ENCODE results near the gene STXBP3.

Gene STXBP3

GRCh38 chr1:108712606-108713150 is 33.8 kb upstream of the STXBP3 start, which contains the start of gene FNDC7:
TSS of gene FNDC7 (plus strand) at chr1:108712908. CDS start at chr1:108712934, 26 bp downstream.
- Histone ChIP-seq H3K27ac (no peak within 1 kb of the TSS), H3K4me1 (no peaks in the 10 kb centered on the region), H3K36me3 (ENCODE audit: control insufficient read depth, insufficient read depth, low read length) (no peaks in the 10 kb centered on the region), H3K9me3 (ENCODE audit: control insufficient read depth, low read length) (no peaks in the 10 kb centered on the region), H3K4me3 (ENCODE audit: low read depth, low read length) (no peak within 1 kb of the TSS), H3K4me2 (ENCODE audit: low read length) (no peak within 1 kb of the TSS), H3K27me3 (ENCODE audit: control insufficient read depth, insufficient read depth, low read length) (no peaks in the 10 kb centered on the region), H2AFZ (no peak within 1 kb of the TSS), H3K9ac (no peak within 1 kb of the TSS), H3K79me2 (no peaks in the 10 kb centered on the region)
- no peak for TF ChIP-seq CTCF (IDR thresholded peaks at IDR 0.05)

- Histone ChIP-seq H3K4me2 (ENCODE audit: low read length) (no peak overlapping the region), H2AFZ (no peak overlapping the region), H3K4me1 (no peaks in the 10 kb centered on the region), H3K9me3 (ENCODE audit: control insufficient read depth, low read length) (no peaks in the 10 kb centered on the region), H3K9ac (no peak overlapping the region), H3K27ac (no peak overlapping the region), H3K27me3 (ENCODE audit: control insufficient read depth, insufficient read depth, low read length) (no peaks in the 10 kb centered on the region), H3K79me2 (no peaks in the 10 kb centered on the region), H3K4me3 (ENCODE audit: low read depth, low read length) (no peak overlapping the region), H3K36me3 (ENCODE audit: control insufficient read depth, insufficient read depth, low read length) (no peaks in the 10 kb centered on the region)
- no peak for TF ChIP-seq CTCF (IDR thresholded peaks at IDR 0.05)
Measured at GRCh38 chr1:108715932-108716331, 30.5 kb upstream of the STXBP3 start.

GRCh38 chr1:108716437-108717230 is 29.8 kb upstream of the STXBP3 start:
- H3K4me3 ChIP-seq (ENCODE audit: low read depth, low read length) = no peak overlapping the region
- H3K4me1 ChIP-seq = no peaks in the 10 kb centered on the region
- H3K79me2 ChIP-seq = no peaks in the 10 kb centered on the region
- no peak for TF ChIP-seq CTCF (IDR thresholded peaks at IDR 0.05)
- H3K4me2 ChIP-seq (ENCODE audit: low read length) = no peak overlapping the region
- no peak overlapping the region for H2AFZ ChIP-seq
- H3K36me3 ChIP-seq (ENCODE audit: control insufficient read depth, insufficient read depth, low read length) = no peaks in the 10 kb centered on the region
- H3K9ac ChIP-seq = no peak overlapping the region
- H3K27ac ChIP-seq = no peak overlapping the region
- H3K27me3 ChIP-seq (ENCODE audit: control insufficient read depth, insufficient read depth, low read length) = no peaks in the 10 kb centered on the region
- no peaks in the 10 kb centered on the region for H3K9me3 ChIP-seq (ENCODE audit: control insufficient read depth, low read length)

- Histone ChIP-seq H3K36me3 (ENCODE audit: control insufficient read depth, insufficient read depth, low read length) (no peaks in the 10 kb centered on the region), H3K27ac (no peak overlapping the region), H3K4me3 (ENCODE audit: low read depth, low read length) (no peak overlapping the region), H3K9me3 (ENCODE audit: control insufficient read depth, low read length) (no peaks in the 10 kb centered on the region), H3K79me2 (no peaks in the 10 kb centered on the region), H2AFZ (no peak overlapping the region), H3K9ac (no peak overlapping the region), H3K4me1 (no peaks in the 10 kb centered on the region), H3K27me3 (ENCODE audit: control insufficient read depth, insufficient read depth, low read length) (no peaks in the 10 kb centered on the region), H3K4me2 (ENCODE audit: low read length) (no peak overlapping the region)
- no peak for TF ChIP-seq CTCF (IDR thresholded peaks at IDR 0.05)
Measured at GRCh38 chr1:108717774-108718316, 28.6 kb upstream of the STXBP3 start.
